Peyer's patch (tissue), 4 donors: Measurements from ENCODE around the gene ATXN1.

Experiments used
- POLR2A ChIP-seq, 2 donors: fragments of 450-650 bp; IDR thresholded peaks; one replicate each; pipeline ENCODE4 v1.5.1; 2017; ENCODE audit warnings: antibody characterized with exemption in 2 of 2, mild to moderate bottlenecking in 2 of 2, moderate library complexity in 2 of 2
- TF ChIP-seq, protein P1 (sequence below), 6 experiments: fragments of 450-650 bp in 4 of 6; fragments of 200-600 bp in 2 of 6; sonication (generic) in 1 of 6; IDR thresholded peaks; one replicate each; pipeline ENCODE4 v1.5.1; 2017 to 2019; ENCODE audit warnings: antibody characterized with exemption in 6 of 6, mild to moderate bottlenecking in 3 of 6, moderate library complexity in 1 of 6

DNA sequence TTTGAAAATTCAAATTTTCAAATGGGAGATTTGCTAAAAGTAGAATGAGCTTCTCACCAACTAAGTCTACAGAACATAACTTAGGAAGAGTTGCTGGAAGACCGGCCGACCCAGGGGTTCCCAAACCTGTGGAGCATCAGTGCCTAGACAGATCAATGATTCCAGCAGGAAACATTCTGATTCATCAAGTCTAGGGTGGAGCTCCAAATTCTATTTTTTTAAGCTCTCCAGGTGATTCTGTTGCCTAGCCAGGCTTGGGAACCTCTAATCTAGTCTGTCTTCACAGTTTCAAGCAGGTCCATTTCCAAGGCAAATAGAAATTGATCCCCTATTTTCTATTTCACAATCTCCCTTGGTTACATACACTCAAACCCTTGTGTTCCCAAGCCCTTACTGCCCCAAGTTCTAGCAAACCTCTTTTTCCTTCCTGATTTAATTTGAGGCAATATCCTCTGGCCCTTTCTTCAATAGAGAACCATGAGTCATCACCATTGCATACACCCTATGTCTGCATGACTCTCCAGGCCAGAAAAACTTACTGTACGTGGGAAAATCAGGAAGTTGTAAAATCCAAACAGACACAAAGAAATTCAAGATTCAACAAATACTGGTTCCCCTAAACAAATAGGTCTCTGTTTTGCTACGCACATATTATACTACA, 8.9 kb downstream of the ATXN1 start:
- no peak for TF ChIP-seq POLR2A (IDR thresholded peaks at IDR 0.05)
- TF ChIP-seq, protein P1, sequence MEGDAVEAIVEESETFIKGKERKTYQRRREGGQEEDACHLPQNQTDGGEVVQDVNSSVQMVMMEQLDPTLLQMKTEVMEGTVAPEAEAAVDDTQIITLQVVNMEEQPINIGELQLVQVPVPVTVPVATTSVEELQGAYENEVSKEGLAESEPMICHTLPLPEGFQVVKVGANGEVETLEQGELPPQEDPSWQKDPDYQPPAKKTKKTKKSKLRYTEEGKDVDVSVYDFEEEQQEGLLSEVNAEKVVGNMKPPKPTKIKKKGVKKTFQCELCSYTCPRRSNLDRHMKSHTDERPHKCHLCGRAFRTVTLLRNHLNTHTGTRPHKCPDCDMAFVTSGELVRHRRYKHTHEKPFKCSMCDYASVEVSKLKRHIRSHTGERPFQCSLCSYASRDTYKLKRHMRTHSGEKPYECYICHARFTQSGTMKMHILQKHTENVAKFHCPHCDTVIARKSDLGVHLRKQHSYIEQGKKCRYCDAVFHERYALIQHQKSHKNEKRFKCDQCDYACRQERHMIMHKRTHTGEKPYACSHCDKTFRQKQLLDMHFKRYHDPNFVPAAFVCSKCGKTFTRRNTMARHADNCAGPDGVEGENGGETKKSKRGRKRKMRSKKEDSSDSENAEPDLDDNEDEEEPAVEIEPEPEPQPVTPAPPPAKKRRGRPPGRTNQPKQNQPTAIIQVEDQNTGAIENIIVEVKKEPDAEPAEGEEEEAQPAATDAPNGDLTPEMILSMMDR (IDR thresholded peaks at IDR 0.05): no peak
